ENCODE data around the gene KIF5C. TPM values are rescaled to one million over a fixed set of nuclear protein-coding genes. Genes with fewer than 3 reads are reported as not detected.

KIF5C gene
- total RNA-seq, 1 experiment from 2014 or later, result 1.4 TPM

GRCh38 chr2:148913061-148913460, 38.0 kb downstream of the KIF5C start:
- in situ Hi-C loops (cut with HindIII; ENCODE audit: low pct_unique_long_range_greater_than_20kb, low sequenced_read_pairs), result no loop called here

DNA sequence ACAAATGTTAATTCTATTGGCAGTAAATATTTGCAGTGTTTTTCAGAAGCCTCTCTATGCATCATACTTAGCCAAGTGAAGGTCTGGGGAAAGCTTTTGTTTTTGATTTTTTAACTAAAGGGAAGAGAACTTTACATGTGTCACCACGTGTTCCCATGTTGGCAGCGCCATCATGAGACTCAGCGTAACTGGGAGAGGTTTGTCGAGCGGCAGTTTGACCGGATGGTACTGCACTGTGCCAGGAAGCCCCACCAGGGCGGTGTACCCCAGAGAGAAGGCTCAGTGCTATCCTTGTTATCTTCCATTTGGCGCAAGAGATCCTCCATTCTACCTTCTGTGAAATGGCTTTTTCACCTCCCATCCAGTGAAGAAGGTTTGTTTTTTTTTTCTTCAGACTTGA, 38.5 kb downstream of the KIF5C start:
- DNase-seq (ENCODE audit: low read depth, low spot score), result no peak
- in situ Hi-C loops (cut with HindIII; ENCODE audit: low pct_unique_long_range_greater_than_20kb, low sequenced_read_pairs), result no loop called here

More at GRCh38 chr2:148913061-148913460, 38.0 kb downstream of the KIF5C start:
- DNase-seq (ENCODE audit: low read depth, low spot score), result no peak

GRCh38 chr2:148914463-148914862, 39.4 kb downstream of the KIF5C start:
- in situ Hi-C loops (cut with HindIII; ENCODE audit: low pct_unique_long_range_greater_than_20kb, low sequenced_read_pairs), result no loop called here
- peak; percentile 30 for DNase-seq (ENCODE audit: low read depth, low spot score)

- in situ Hi-C loops (cut with HindIII; ENCODE audit: low pct_unique_long_range_greater_than_20kb, low sequenced_read_pairs), result no loop called here
- DNase-seq (ENCODE audit: low read depth, low spot score), result no peak
Observed at GRCh38 chr2:148917431-148917830, 42.4 kb downstream of the KIF5C start.

DNA sequence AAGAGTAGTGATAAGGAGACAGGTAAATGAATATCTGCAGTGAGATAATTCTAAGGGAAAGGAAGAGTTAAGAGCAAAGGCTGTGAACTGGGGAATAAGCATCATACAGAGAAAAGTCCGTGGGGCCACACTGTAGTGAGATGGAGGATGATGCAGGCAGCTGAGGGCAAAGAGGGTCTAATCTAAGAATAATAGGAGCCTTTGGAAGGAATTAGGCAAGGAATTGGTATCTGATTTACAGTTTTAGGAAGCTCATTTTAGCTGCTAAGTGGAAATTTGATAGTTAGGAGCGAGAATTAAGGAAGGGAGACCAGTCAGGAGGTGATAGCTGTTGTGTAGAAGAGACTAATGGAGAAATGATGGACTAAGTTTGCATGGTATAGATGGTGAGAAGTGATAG, 43.5 kb downstream of the KIF5C start:
- in situ Hi-C loops (cut with HindIII; ENCODE audit: low pct_unique_long_range_greater_than_20kb, low sequenced_read_pairs), result no loop called here
- DNase-seq (ENCODE audit: low read depth, low spot score), result no peak

DNA sequence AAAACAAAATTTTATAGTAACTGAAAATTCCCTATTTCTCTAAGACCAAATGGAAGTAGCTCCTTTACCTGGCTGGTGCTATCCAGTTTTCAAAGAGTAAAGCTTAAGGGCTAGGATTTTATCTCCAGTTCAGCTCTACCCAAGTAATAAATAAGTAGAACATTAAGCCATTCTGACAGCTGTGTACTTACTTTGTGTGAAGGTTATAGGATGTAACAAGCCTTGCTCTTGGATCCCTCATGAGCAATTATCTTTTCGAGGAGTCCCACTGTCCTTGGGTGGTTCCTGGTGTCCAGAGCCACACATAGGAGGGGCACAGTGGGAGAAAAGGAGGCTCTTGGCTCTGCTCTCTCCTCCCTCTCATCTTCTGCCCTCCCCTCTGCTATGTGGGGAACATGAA, 45.5 kb downstream of the KIF5C start:
- in situ Hi-C loops (cut with HindIII; ENCODE audit: low pct_unique_long_range_greater_than_20kb, low sequenced_read_pairs), result no loop called here
- no peak for DNase-seq (ENCODE audit: low read depth, low spot score)

DNA sequence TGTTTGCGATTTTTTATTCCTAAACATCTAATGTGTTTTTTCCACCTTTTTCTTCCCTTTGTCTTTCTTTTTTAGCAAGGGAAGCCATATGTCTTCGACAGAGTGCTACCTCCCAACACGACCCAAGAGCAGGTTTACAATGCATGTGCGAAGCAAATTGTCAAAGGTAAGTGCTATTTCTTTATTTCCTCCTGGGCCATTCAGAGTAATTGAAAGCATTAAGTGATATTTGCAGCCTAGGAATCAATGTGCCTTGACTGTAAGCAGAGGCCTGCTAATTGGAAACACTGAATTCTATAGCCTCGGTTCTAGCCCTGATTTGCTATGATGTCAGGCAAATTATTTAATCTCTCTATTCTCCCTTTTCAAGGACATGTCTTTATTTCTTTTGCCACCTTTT, 47.0 kb downstream of the KIF5C start:
- no peak for DNase-seq (ENCODE audit: low read depth, low spot score)
- in situ Hi-C loops (cut with HindIII; ENCODE audit: low pct_unique_long_range_greater_than_20kb, low sequenced_read_pairs), result no loop called here

- no peak for DNase-seq (ENCODE audit: low read depth, low spot score)
- in situ Hi-C loops (cut with HindIII; ENCODE audit: low pct_unique_long_range_greater_than_20kb, low sequenced_read_pairs), result no loop called here
Observed at GRCh38 chr2:148922776-148923475, 47.9 kb downstream of the KIF5C start.

- in situ Hi-C loops (cut with HindIII; ENCODE audit: low pct_unique_long_range_greater_than_20kb, low sequenced_read_pairs), result no loop called here
- DNase-seq (ENCODE audit: low read depth, low spot score), result no peak
Observed at GRCh38 chr2:148924514-148925178, 49.6 kb downstream of the KIF5C start.

- DNase-seq (ENCODE audit: low read depth, low spot score), result peak; percentile 62
- in situ Hi-C loops (cut with HindIII; ENCODE audit: low pct_unique_long_range_greater_than_20kb, low sequenced_read_pairs), result no loop called here
Observed at GRCh38 chr2:148926291-148926961, 51.4 kb downstream of the KIF5C start.

DNA sequence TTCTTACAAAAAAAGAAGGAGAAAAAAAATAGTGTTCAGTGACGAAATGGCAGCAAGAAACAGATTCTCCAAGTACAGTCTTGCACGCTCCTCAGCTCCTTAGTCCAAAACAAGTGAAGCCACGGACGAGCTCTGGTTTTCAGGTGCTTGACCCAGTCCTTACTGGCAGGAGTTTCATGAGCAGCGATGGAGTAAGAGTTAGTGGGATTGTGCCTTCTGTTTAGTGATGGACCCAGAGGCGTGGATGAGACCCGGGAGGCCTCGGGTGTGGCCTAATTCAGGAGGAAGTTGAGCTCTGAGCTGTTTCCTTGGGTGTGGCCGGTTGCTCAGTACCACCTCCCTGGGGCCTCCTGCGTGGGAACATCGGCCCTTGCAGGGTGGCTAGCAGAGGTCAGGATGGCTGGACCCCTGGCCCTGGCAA, 52.0 kb downstream of the KIF5C start:
- no peak for DNase-seq (ENCODE audit: low read depth, low spot score)
- in situ Hi-C loops (cut with HindIII; ENCODE audit: low pct_unique_long_range_greater_than_20kb, low sequenced_read_pairs), result no loop called here

- in situ Hi-C loops (cut with HindIII; ENCODE audit: low pct_unique_long_range_greater_than_20kb, low sequenced_read_pairs), result no loop called here
- DNase-seq (ENCODE audit: low read depth, low spot score), result no peak
Observed at GRCh38 chr2:148928395-148928794, 53.4 kb downstream of the KIF5C start.

DNA sequence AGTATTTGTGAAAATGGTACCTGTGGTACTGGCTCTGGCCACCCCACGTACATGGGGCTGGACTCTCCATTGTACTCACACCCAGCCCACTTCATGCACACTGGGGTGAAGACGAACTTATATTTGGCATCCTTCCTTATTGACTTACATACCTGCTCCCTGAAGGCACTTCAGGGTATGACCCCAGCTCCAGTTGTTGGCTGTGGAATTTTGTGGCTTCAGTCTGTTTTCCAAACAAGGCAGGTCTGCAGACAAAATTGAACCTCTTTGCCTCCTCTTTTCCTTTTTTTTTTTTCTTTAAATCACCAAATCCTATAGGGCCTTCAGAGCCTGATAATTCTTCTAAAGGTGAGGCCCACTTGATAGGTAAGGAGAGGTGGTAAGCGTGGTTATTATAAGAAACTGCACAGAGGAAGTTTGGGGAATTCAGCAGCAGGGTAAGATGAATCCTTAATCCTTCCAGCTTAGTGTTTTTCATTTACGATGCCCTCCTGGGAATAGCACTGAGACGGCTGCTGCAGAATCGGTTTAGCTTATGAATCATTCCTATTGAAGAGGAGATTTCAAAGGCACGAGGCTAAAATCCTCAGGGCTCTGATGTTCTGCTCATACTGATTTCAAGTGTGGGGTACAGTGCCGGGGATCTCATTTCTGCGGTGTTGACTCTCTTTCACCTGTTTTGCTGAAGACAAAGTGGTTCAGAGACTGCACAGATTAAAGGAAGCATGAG, 55.2 kb downstream of the KIF5C start:
- peak; percentile 76 for DNase-seq (ENCODE audit: low read depth, low spot score)
- in situ Hi-C loops (cut with HindIII; ENCODE audit: low pct_unique_long_range_greater_than_20kb, low sequenced_read_pairs), result no loop called here

DNA sequence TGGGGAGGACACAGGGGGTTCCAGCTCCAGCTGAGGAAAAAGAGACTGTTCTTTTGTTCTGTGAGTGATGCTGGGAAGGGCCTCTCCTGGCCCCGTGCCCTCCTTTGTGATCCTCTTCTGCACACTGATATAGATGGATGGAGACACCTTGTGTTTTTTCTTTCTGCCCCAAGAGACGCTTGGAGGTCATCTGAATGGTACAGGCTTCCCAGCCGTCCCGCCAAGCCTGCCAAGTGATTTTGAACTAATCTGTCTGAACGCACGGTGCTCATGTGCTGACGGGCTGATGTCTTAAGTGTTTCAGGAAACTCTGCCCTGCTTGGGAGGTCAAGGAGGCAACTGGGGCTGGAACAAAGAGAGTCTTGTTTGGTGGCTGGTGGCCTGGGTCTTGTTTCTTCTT, 57.5 kb downstream of the KIF5C start:
- in situ Hi-C loops (cut with HindIII; ENCODE audit: low pct_unique_long_range_greater_than_20kb, low sequenced_read_pairs), result no loop called here
- peak; percentile 81 for DNase-seq (ENCODE audit: low read depth, low spot score)

DNA sequence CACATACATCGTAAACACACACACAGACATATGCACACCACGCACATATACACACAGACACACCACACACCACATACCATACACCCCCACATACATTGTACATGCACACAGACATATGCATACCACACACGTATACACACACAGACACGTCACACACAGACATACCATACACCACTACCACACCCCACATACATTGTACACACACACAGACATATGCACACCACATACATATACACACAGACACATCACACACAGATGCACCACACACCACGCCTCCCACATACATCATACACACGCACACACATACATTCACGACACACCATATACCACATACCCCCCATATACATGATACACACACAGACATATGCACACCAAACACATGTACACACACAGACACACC, 58.4 kb downstream of the KIF5C start:
- DNase-seq (ENCODE audit: low read depth, low spot score), result no peak
- in situ Hi-C loops (cut with HindIII; ENCODE audit: low pct_unique_long_range_greater_than_20kb, low sequenced_read_pairs), result no loop called here

GRCh38 chr2:148935791-148936190, 60.8 kb downstream of the KIF5C start:
- in situ Hi-C loops (cut with HindIII; ENCODE audit: low pct_unique_long_range_greater_than_20kb, low sequenced_read_pairs), result no loop called here
- DNase-seq (ENCODE audit: low read depth, low spot score), result no peak

DNA sequence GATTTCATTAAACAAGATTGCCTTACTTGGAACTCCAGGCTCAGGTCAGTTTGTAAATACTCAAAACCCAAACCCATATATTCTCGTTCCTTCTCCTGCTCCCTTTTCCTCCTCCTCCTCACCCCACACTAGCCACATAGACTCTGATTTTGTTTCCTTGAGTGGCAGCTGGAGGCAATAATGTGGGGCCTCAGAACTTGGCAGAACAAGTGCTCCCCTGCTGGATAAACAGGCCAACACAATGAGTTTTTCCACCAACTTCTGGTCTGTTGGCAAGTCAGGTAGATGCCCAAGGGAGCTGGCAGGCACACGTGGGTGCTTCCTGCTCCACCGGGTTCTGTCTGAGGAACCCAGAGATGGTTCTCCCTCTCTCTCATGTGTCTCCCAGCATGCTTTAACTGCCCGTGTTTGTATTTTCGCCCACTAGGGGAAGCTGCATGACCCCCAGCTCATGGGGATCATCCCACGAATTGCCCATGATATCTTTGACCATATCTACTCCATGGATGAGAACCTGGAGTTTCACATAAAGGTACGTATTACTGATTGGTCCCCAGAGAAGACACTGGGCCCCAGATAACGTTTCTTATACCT, 61.9 kb downstream of the KIF5C start:
- DNase-seq (ENCODE audit: low read depth, low spot score), result peak; percentile 17
- in situ Hi-C loops (cut with HindIII; ENCODE audit: low pct_unique_long_range_greater_than_20kb, low sequenced_read_pairs), result no loop called here

- DNase-seq (ENCODE audit: low read depth, low spot score), result no peak
- in situ Hi-C loops (cut with HindIII; ENCODE audit: low pct_unique_long_range_greater_than_20kb, low sequenced_read_pairs), result no loop called here
Observed at GRCh38 chr2:148939271-148939670, 64.2 kb downstream of the KIF5C start.

Measured in SK-MEL-5 (cell line).